ENCODE data around the gene DLGAP4. TPM values are rescaled to one million over a fixed set of nuclear protein-coding genes. Genes with fewer than 3 reads are reported as not detected.

Gene DLGAP4
- total RNA-seq, 1 experiment from 2014 or later: 19.2 TPM

DNA sequence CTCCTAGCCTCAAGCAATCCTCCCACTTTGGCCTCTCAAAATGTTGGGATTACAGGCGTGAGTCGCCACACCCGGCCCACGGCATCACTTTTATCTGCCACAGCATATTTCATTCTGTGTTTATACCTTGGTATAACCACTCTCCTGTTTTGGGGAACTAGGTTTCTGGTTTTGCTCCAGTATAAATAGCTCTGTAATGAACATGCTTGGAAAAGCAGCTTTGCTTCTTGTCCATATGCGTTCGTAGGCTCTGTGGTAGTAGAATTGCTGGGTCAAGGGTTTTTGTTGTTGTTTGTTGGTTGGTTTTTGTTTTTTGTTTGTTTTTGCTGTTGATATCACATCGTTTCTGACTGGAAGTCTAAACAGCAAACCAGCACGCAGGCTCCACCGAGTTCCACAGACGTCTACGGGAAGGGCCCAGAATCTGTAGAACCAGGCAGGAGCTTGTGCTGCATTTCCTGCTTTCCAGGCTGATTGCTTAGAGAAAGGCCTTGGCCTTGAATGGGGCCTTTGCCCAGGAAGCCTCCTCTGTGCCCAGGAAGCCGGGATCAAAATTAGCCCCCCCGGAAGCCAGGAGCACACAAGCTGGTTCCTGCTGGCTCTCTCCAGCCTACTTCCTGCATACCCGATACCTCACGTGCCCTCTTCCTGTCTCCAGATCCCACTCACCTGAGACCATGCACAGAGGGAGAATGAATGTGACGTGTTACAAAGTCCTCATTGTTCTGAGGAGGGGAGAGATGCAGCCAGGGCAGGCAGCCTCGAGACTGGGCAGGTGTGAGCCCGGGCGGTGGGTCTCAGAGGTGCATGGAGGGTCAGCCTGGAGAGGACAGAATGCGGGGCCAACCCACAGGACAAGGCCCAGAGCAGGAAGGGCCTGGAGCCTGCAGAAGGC lies 35.1 kb upstream of the DLGAP4 start:
- no peak for DNase-seq (ENCODE audit: low read depth in 1 of 2, low spot score in 2 of 2)
- Histone ChIP-seq H3K27me3 (replicated peaks) (peaks cover 16% of the 10 kb centered on the region), H3K4me3 (no peak overlapping the region), H3K27ac (no peak overlapping the region), H3K9me3 (replicated peaks) (no peaks in the 10 kb centered on the region), H3K36me3 (no peaks in the 10 kb centered on the region), H3K4me1 (replicated peaks) (no peaks in the 10 kb centered on the region)

DNA sequence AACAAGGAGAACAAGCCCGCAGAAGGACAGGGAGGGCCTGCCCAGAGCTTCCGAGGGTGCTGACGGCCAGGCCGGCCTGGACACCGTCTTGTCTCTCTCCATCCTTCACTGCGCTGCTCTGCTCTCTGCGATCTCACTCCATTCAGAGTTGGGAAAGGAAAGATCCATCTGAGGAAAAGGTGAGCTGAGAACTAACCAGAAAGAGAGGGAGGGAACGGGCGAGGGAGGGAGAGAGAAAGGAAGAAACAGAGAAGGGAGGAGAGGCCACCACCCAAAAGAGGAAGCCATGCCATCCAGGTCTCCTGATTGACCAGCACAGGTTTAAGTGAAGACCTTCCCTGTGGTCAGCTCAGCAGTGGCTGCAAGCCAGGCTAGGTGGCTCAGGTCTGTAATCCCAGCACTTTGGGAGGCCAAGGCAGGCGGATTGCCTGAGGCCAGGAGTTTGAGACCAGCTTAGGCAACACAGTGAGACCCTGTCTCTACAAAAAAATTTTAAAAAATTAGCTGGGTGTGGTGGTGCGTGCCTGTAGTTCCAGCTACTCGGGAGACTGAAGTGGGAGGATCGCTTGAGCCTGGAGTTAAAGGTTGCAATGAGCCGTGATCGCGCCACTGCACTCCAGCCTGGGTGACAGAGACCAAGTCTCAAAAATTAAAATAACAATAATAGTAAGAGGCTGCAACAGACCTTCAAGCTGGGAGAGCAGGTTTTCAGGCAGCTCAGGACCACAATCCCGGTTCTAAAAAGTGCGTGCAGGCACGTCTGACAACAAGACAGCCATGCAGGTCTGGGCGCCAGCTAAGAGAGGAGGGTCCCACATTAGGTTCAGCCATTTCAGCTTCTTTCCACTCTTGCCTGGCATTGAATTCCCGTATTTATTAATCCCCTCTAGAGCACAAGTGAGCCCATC lies 34.2 kb upstream of the DLGAP4 start:
- H3K4me1 ChIP-seq (replicated peaks): no peaks in the 10 kb centered on the region
- DNase-seq (ENCODE audit: low read depth in 1 of 2, low spot score in 2 of 2): no peak
- no peaks in the 10 kb centered on the region for H3K9me3 ChIP-seq (replicated peaks)
- H3K27ac ChIP-seq: no peak overlapping the region
- peaks cover 20% of the 10 kb centered on the region for H3K27me3 ChIP-seq (replicated peaks)
- H3K36me3 ChIP-seq: no peaks in the 10 kb centered on the region
- no peak overlapping the region for H3K4me3 ChIP-seq

DNA sequence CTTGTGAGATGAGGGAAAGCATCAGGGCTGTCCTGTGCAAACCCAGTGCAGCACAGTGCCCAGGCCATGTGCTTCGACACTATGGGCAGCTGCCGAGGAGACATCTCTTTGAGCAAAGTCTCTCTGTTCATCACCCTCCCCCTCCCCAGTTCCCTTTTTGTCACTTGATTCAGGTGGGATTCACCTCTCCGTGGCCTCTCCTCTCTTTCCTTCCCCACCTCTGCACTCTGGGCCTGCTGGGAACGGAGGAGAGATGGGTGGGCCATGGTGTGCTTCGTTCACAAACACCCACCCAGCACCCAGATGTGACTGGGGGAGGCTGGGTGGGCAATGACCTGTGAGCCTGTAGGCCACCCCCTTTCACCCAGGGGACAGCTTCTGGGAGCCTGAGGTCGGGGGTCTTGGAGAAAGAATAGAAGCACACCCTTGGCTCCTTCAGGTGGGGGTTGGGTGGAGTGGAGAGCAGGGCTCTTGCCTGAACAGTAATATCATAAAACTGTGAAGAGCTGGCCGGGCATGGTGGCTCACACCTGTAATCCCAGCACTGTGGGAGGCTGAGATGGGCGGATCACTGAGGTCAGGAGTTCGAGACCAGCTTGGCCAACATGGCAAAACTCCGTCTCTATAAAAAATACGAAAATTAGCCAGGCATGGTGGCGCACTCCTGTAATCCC lies 33.5 kb upstream of the DLGAP4 start:
- Histone ChIP-seq H3K9me3 (replicated peaks) (no peaks in the 10 kb centered on the region), H3K4me3 (no peak overlapping the region), H3K4me1 (replicated peaks) (no peaks in the 10 kb centered on the region), H3K27ac (no peak overlapping the region), H3K36me3 (no peaks in the 10 kb centered on the region), H3K27me3 (replicated peaks) (peaks cover 28% of the 10 kb centered on the region)
- DNase-seq (ENCODE audit: low read depth in 1 of 2, low spot score in 2 of 2): no peak

DNA sequence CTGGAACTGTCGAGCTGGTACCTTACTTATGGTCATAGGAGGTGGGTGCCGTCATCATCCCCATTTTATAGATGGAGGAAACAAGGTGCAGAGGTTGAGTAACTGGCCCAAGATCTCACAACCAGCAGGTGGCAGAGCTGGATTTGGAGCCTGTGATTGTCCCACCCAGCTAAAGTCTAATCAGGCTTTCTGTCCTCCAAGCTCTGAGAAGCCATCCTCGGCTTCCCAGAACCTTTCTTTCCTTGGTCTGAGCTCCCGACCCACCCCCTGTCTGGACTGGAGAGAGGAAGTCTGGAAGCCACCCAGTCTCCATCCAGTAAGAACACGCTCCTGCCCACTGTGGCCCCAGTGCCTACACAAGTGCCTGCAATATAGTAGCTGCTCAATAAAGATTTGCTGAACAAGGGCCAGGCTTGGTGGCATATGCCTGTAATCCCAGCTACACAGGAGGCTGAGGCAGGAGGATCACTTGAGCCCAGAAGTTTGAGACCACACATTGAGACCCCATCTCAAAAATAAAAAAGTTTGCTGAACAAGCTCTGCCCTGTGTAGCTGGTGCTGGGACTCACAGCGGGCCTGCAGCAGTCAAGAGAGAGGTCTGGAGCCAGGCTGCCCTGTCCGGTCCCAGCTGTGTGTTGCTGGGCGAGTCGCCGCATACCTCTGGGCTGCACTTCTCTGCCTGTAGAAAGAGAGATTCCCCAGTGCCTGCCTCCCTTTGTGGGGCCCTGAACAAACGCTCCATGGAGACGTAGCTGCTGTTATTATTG lies 32.5 kb upstream of the DLGAP4 start:
- no peak overlapping the region for H3K27ac ChIP-seq
- no peak overlapping the region for H3K4me3 ChIP-seq
- no peaks in the 10 kb centered on the region for H3K4me1 ChIP-seq (replicated peaks)
- H3K36me3 ChIP-seq: no peaks in the 10 kb centered on the region
- H3K27me3 ChIP-seq (replicated peaks): peaks cover 34% of the 10 kb centered on the region
- DNase-seq (ENCODE audit: low read depth in 1 of 2, low spot score in 2 of 2): no peak
- no peaks in the 10 kb centered on the region for H3K9me3 ChIP-seq (replicated peaks)

DNA sequence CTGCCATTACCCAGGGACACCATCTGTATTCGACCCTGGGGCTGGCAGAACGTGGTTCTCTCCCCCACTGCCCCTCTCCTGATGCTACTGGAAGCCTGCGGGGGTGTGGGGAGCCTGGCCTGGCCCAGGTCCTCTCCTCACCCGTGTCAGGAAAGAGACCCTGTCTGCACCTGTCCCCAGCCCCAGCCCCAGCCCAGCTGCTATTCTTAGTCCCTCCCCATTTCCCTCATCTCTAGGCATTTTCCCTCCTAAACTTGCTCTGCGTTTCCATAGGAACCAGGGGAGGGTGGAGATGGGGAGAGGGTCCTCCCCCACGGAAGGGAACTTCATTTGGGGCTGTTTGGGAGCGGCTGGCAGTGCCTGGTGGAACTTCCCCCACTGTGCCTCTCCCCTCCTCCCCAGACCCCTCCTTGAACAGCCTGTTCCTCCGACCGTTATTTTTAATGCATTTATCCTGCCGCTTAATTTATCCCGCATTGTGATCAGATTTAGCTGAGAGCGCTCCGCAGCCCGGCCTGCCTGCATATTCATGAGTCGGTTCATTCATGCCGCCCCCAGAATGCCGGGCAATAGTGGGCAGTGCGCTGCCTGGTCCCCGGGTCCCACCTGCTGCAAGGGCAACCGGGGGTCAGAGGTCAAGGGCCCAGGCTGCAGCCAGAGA lies 31.8 kb upstream of the DLGAP4 start:
- Histone ChIP-seq H3K36me3 (no peaks in the 10 kb centered on the region), H3K9me3 (replicated peaks) (no peaks in the 10 kb centered on the region), H3K27me3 (replicated peaks) (peaks cover 34% of the 10 kb centered on the region), H3K4me1 (replicated peaks) (no peaks in the 10 kb centered on the region), H3K27ac (no peak overlapping the region), H3K4me3 (no peak overlapping the region)
- peak in 1 of 2 experiments; percentile 41 for DNase-seq (ENCODE audit: low read depth in 1 of 2, low spot score in 2 of 2)

DNA sequence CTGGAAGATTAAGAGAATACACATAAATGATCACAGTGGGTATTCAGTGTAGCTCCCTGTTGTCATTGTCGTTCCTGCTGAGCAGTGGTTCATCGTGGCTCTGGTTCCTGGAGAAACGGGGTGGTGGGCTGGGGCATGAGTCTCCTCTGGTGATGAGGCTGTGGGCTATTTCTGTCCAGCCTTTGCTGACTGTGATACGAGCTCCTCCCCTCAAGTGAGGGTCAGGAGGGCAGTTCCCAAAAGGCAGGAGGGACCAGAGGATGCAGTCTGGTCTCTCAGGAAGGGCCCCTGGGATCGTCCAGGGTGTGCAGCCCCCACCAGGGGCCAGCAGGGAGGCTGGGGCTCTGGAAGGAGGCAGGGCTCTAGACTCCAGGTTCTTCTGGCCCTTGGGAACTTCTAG lies 31.1 kb upstream of the DLGAP4 start:
- H3K4me3 ChIP-seq: no peak overlapping the region
- H3K36me3 ChIP-seq: no peaks in the 10 kb centered on the region
- no peak overlapping the region for H3K27ac ChIP-seq
- H3K27me3 ChIP-seq (replicated peaks): peaks cover 39% of the 10 kb centered on the region
- H3K4me1 ChIP-seq (replicated peaks): no peaks in the 10 kb centered on the region
- peak in 1 of 2 experiments; percentile 24 for DNase-seq (ENCODE audit: low read depth in 1 of 2, low spot score in 2 of 2)
- H3K9me3 ChIP-seq (replicated peaks): no peaks in the 10 kb centered on the region

DNA sequence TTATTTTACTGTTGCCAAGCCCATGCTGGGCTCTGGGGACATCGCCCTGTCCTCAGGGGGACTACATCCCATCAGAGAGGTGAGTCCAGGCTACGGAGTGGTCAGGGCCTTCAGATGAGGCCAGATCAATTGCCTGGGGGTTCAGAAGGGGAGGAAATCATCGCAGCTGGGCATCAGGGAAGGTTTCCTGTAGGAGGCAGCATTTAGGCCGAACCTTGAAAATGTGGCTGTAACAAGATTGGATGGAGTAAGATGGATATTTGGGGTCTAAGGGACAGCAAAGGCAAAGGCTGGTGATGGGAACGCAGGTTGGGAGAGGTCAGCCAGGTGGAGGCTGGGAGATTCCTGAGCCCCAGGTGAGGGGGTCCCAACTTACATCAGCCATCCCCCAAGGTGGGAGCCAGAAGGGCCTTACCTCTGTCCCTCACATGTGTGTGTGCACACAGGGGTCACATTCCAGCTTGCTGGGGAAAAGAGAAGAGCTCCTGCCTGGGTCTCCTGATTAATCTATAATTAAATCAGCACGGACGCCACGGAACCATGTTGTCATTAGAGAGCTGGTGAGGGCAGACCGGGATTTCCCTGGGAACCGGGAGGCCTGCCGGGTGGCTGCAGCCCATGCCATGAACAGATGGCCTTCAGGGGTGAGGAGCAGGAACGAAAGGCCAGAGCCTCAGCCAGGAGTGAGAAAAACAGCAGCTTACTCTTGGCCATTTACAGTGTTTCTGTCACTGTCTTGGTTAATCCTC lies 30.5 kb upstream of the DLGAP4 start:
- Histone ChIP-seq H3K27me3 (replicated peaks) (peaks cover 43% of the 10 kb centered on the region), H3K36me3 (no peaks in the 10 kb centered on the region), H3K9me3 (replicated peaks) (no peaks in the 10 kb centered on the region), H3K27ac (no peak overlapping the region), H3K4me1 (replicated peaks) (no peaks in the 10 kb centered on the region), H3K4me3 (no peak overlapping the region)
- DNase-seq (ENCODE audit: low read depth in 1 of 2, low spot score in 2 of 2): no peak

DNA sequence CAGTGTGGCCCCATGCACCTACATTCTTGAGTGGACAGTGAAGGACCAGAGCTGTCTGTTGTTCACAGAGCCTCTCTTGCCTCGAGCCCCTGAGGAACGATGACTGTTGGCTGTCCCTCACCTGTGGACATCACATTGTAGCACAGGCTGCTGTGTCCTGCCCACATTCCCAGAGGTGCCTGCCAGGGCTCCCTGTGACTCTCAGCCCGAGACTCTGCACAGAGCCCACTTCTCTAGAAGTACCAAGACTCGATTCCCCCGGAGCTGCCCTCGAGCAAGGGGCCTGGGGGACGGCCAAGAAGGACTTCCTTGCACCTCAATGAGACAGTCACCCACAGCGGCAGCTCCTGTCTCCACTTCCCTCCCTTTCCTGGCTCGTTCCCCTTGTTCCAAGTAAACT lies 28.6 kb upstream of the DLGAP4 start:
- Histone ChIP-seq H3K27me3 (replicated peaks) (peaks cover 60% of the 10 kb centered on the region), H3K27ac (no peak overlapping the region)

DNA sequence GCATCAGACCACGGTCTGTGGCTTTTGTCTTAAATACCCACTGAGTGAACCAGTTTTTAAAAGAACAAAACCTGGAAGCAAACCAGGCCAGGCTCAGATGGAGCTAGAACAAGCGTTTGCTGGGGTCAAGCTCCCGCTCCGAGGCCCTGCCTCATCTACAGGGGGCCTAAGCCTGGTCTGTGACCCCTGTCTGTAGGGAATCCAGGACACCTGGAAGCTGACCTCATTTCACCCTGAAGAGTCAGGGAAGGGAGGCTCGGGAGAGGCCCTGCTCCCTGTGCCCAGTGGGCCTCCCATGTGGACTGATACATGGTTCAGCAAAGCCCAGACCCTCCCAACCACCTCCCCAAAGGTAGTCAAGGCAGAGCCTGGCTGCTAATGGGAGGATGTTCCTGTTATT lies 26.8 kb upstream of the DLGAP4 start:
- H3K9me3 ChIP-seq (replicated peaks): no peaks in the 10 kb centered on the region

More for the DNA sequence above, 28.6 kb upstream of the DLGAP4 start:
- no peaks in the 10 kb centered on the region for H3K9me3 ChIP-seq (replicated peaks)
- H3K36me3 ChIP-seq: no peaks in the 10 kb centered on the region
- no peak overlapping the region for H3K4me3 ChIP-seq
- DNase-seq (ENCODE audit: low read depth in 1 of 2, low spot score in 2 of 2): no peak
- H3K4me1 ChIP-seq (replicated peaks): no peaks in the 10 kb centered on the region

DNA sequence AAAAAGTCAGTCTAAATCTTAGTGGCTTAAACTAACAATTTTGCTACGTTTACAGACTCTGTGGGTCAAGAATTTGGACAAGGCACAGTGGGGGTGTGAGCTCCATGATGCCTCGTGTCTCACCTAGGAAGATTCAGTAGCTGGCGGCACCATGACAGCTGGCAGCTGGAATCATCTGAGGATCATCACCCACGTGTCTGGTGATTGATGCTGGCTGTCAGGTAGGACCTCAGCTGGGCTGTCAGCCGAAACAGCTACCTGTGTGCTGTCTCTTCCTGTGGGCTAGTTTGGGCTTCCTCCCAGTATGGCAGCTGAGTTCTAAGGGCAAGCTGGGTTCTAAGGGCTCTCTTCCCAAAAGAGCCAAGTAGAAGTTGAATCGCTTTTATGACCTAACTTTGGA lies 26.4 kb upstream of the DLGAP4 start:
- Histone ChIP-seq H3K9me3 (replicated peaks) (no peaks in the 10 kb centered on the region), H3K27ac (no peak overlapping the region), H3K4me1 (replicated peaks) (no peaks in the 10 kb centered on the region), H3K36me3 (no peaks in the 10 kb centered on the region), H3K4me3 (no peak overlapping the region), H3K27me3 (replicated peaks) (peaks cover 67% of the 10 kb centered on the region)
- DNase-seq (ENCODE audit: low read depth in 1 of 2, low spot score in 2 of 2): no peak

More for the DNA sequence above, 26.8 kb upstream of the DLGAP4 start:
- DNase-seq (ENCODE audit: low read depth in 1 of 2, low spot score in 2 of 2): no peak
- Histone ChIP-seq H3K27me3 (replicated peaks) (peaks cover 66% of the 10 kb centered on the region), H3K27ac (no peak overlapping the region), H3K4me3 (no peak overlapping the region), H3K36me3 (no peaks in the 10 kb centered on the region), H3K4me1 (replicated peaks) (no peaks in the 10 kb centered on the region)

DNA sequence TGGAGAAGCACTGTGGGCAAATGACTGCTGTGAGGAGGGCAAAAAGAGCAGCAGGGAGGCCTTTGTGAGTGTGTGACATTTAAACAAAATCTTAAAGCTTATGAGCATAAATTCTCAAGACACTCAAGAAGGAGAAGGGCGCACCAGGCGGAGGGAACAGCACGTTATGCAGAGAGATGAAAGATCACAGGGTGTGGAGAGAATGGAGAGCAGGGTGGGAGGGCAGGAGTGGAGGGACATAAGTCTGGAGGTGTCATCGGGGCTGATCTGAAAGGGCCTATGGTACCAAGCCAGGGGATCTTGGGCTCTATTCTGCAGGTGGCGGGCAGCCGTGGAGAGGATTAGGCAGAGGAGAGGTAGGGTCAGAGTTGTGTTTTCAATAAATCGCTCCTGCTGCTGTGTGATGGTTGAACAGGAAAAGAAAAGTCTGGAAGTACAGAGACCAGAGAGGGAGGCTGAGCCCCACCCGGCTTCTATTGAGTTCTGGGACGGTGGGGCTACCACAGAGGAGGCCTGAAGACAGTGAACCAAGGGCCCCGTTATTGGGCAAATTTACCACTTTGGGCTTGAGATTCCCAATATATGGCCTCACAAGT lies 24.3 kb upstream of the DLGAP4 start:
- Histone ChIP-seq H3K4me1 (replicated peaks) (no peaks in the 10 kb centered on the region), H3K27me3 (replicated peaks) (peaks cover 72% of the 10 kb centered on the region), H3K27ac (no peak overlapping the region), H3K9me3 (replicated peaks) (no peaks in the 10 kb centered on the region), H3K36me3 (no peaks in the 10 kb centered on the region), H3K4me3 (no peak overlapping the region)
- no peak for DNase-seq (ENCODE audit: low read depth in 1 of 2, low spot score in 2 of 2)

DNA sequence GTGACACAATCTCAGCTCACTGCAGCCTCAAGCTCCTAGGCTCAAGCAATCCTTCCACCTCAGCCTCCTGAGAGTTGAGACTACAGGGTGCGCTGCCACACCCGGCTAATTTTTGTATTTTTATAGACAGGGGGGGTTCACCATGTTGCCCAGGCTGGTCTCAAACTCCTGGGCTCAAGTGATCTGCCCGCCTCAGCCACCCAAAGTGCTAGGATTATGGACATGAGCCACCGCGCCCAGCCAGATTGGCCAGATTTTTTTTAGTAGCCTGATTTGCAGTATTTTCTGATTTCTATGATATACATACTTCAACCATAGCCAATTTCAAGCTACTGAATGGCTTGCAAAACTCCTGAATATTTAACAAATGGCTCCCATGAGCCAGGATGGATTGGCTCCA lies 21.4 kb upstream of the DLGAP4 start:
- Histone ChIP-seq H3K27me3 (replicated peaks) (peaks cover 67% of the 10 kb centered on the region), H3K27ac (no peak overlapping the region), H3K36me3 (no peaks in the 10 kb centered on the region), H3K4me1 (replicated peaks) (no peaks in the 10 kb centered on the region), H3K4me3 (no peak overlapping the region), H3K9me3 (replicated peaks) (no peaks in the 10 kb centered on the region)
- no peak for DNase-seq (ENCODE audit: low read depth in 1 of 2, low spot score in 2 of 2)
